IPS-NIHi7 (cell line): ENCODE results near the gene YAF2.

Experiments used
- DNase-seq: peaks from one replicate; pipeline ENCODE4 v3.0.0; 2012; ENCODE audit warnings: mixed read lengths; ENCODE audit errors: extremely low spot score

The YAF2 gene

GRCh38 chr12:42144408-42145196 lies 93.4 kb downstream of the YAF2 start, which contains the start of gene GXYLT1:
Gene GXYLT1 (minus strand): TSS chr12:42144874. CDS start chr12:42144646, 228 bp downstream.
- DNase-seq, result peak; percentile 90

- no peak for DNase-seq
Measured at GRCh38 chr12:42144158-42144407, 94.0 kb downstream of the YAF2 start.

DNA sequence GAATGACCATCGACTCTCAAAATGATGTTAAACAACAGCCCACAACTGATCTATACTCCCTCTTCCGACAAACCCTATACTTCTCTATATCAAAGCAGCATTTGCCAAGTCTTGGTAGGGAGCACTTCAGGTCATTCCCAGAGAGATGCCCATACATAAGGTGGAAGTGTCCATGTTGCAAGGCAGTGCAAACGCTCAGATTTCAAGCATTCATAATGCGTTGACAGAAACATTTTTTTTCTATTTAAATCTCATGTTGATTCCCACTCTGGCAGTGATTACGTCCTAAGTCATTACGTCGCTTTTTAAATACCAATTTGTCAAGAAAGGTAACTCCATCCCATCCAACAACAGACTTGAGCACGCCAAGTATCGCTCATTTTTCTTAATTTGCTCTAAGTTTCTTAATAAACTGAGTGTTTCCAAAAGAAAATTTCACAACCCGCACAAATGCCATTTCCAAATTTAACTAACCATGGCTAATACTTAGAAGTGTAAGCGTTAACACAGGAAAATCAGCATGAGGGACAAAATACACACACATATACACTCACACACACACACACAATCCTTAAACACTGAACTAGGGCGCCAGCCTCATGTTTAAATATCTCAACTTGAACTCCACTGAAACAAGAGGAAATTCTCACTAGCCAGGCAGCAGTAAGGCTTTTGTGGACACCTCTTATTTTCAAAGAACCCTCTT lies 94.4 kb downstream of the YAF2 start:
- DNase-seq, result no peak

DNA sequence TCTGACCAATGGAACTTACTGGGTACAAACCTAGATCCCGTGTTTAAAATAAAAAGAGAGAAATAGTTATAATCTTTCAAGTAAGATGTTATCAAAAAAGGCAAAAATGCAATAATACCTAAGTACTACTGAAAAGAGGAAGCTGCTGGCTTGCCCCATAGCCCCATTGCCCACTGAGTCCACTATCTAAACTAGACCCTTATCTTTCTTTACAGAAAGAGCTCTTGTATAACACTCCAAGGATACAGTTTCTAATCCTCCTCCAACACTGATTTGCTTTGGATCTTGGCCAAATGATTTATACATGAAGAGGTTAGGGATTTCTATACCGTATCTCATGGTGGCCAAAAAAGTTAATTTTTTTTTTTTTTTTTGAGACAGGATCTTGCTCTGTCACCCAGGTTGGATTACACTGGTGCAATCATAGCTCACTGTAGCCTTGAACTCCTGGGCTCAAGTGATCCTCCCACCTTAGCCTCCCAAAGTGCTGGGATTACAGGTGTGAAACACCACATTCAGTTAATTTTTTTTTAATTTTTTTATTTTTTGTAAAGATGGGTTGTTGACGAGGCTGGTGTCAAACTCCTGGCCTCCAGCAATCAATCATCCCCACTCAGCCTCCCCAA lies 96.0 kb downstream of the YAF2 start:
- DNase-seq, result no peak

DNA sequence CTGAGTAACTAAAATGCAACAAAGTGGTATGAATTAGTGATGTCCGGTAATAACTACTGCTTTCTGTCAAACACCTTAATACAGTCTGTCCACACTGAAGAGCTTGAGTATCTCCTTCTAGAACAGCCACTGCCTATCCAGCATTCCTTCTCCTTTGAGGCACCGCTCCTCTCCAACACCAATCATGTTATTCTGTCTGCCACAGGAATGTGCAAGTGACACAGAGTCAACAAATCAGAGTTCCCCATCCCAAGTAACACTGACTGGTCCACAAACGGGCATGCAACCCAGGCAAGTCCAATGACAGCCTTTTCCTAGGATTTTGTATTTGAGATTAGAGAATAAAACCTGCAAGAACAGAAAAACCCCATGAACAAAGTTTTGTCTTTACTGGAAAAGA lies 97.1 kb downstream of the YAF2 start:
- DNase-seq, result no peak

- DNase-seq, result no peak
Measured at GRCh38 chr12:42135259-42135814, 102.7 kb downstream of the YAF2 start.

- DNase-seq, result no peak
Measured at GRCh38 chr12:42130672-42131402, 107.2 kb downstream of the YAF2 start.

DNA sequence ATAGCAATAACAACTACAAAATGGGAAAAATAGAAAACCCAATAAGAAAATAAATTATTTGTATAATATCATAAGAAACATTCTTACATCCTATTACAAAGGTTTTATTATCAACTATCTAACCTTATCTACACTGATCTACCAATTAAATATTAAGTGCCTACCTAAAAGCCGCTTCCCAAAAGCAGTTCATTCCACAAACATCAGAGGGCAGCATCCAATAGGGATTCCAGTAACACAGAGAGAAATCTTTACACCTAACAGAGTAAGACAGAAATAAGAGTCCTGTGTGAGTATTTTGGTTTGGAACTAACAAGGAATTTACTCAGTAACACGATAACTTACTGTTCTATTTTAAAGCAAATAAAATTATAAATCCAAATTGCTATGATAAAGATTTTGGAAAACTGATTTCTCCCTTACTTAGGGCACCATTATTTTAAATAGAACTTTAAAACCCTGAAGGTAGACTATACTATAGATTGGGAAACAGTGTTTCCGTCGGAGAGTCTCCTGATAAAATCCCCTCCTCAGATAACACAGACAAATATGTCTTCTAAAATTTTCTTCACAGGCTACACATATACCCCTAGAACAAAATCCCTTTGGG lies 108.3 kb downstream of the YAF2 start:
- peak; percentile 34 for DNase-seq

GRCh38 chr12:42128888-42129287 lies 109.2 kb downstream of the YAF2 start:
- no peak for DNase-seq

- no peak for DNase-seq
Measured at GRCh38 chr12:42128327-42128726, 109.7 kb downstream of the YAF2 start.

DNA sequence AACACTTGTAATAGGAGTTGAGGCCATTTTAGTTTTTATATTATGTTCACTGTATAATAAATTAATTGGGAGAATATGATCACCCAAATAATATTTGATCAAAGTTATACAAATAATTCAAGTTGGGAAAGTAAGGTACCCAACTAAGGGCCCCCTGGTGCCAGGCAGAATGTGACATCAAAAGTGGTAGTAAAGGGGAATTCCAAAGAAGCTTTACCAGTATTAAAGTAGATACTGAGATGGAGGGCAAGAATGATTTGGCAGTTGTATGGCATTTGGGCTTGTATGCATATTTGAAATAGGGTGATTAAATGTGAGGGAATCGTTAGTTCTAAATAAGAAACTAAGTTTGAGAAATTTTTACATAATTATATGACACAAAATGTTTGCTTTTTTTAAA lies 111.1 kb downstream of the YAF2 start:
- no peak for DNase-seq

DNA sequence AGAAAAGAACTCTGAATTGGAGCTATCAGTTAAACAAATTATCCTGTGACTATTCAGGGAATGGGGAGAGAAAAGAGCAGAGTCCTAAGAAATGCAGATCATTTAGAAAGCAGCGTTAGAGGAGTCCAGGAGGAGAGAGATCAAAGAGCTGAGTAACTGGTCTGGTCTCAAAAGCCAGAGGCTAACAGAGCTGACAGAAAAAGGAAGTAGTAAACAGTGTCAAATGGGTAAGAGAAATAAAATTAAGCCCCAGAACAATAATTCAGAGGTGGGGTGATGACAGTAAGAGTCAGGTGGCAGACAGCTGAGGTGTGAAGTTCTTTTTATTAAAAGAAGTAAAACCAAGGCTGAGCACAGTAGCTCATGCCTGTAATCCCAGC lies 112.7 kb downstream of the YAF2 start:
- peak; percentile 18 for DNase-seq

- no peak for DNase-seq
Measured at GRCh38 chr12:42124764-42125387, 113.2 kb downstream of the YAF2 start.

- DNase-seq, result no peak
Measured at GRCh38 chr12:42119085-42119633, 118.9 kb downstream of the YAF2 start.

DNA sequence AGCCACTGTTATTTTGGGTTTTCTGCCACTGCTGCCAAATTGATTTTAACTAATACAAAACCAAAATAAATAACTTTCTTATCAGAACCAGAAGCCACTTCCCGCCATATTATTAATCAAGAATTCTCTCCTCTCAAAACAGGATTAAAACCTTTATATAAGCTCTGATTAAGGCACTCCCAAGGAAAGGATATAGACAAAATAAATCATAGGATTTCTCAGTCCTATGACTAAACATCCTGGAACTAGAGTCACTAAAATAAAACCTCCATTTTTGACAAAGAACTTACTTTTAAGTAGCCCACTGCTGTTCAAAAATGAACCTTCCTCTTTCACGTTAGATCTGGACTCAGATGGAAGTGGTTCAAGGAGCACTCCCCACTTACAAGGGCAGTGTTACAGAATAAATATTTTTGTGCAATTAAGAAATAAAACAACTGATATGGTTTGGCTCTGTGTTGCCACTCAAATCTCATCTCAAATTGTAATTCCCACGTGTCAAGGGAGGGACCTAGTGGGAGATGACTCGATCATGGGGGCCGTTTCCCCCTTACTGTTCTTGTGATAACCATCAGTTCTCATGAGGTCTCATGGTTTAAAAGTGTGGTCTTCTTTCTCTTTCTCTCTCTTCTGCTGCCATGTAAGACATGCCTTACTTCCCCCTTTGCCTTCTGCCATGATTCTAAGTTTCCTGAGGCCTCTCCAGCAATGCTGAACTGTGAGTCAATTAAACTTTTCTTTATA lies 119.7 kb downstream of the YAF2 start:
- no peak for DNase-seq

DNA sequence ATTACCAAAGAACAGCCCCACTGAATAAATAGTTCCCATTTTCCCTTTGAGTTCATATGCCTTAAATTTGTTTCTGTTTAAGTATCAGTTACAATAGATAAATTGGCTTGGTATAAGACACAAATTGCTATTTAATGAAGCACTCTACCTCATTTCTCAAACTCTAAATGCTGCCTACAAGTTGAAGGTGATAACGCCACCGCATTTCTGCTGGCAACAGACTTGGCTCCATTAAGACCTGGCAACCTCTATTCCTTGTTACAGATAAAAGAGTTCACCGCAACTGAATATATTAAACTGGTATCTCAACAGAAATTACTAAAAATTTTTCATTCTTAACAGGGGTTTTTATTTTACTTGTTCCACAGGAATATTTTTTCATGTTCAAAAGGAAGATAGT lies 129.0 kb downstream of the YAF2 start:
- no peak for DNase-seq
